Measurements from ENCODE around the gene CRBN. TPM values are rescaled to one million over a fixed set of nuclear protein-coding genes. Genes with fewer than 3 reads are reported as not detected.

Gene CRBN
- polyA plus RNA-seq, 1 of the 3 experiments (the other 2 are of a cell fraction): 17.5 TPM

DNA sequence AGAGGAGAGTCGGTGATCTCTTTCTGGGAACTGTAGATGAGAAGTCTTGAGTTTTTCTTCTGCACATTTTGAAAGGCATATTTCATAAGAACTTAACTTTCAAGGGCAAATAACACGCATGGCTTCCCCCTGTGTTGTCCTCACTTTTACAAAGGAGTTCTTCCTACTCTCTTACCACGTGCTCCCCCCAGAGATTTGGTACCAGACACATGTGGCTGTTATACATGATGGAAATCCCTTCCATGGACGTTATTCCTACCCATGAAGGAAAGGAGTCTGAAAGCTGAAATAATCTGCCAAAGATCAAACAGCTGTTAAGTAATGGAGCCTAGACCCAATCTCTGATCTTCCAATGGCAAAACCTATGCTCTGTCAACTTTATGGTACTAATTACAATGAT is 73.7 kb downstream of the CRBN start:
- Histone ChIP-seq H3K4me1 (ENCODE audit: control insufficient read depth in 1 of 2, insufficient read depth in 2 of 2, low read depth in 1 of 2, low read length in 1 of 2) (no peaks in the 10 kb centered on the region), H3K27me3 (ENCODE audit: insufficient read depth) (no peaks in the 10 kb centered on the region), H3K4me3 (ENCODE audit: low read depth in 2 of 2, low read length in 1 of 2) (no peak overlapping the region), H3K79me2 (ENCODE audit: insufficient read depth) (no peaks in the 10 kb centered on the region), H3K9me2 (no peaks in the 10 kb centered on the region), H3K36me3 (replicated peaks in 1 of 2; ENCODE audit: control insufficient read depth in 1 of 2, insufficient read depth in 2 of 2, low read length in 1 of 2) (no peaks in the 10 kb centered on the region), H3K9me3 (no peaks in the 10 kb centered on the region), H2AFZ (ENCODE audit: low read depth) (no peak overlapping the region), H3K4me2 (no peak overlapping the region), H4K20me1 (ENCODE audit: insufficient read depth) (no peaks in the 10 kb centered on the region), H3K9ac (no peak overlapping the region), H3K27ac (ENCODE audit: low read depth in 2 of 2, low read length in 1 of 2) (no peak overlapping the region), H3F3A (replicated peaks; ENCODE audit: insufficient read depth) (no peaks in the 10 kb centered on the region)
- ChIA-PET POLR2A (no interaction called here), CTCF (interaction anchor here (1.0 kb wide), 1 partner anchor 9 kb away, joined by 3 read pairs; no protein-coding TSS in a partner anchor)
- DNase-seq: no peak
- TF ChIP-seq EZH2phosphoT487 (IDR thresholded peaks at IDR 0.05; ENCODE audit: borderline replicate concordance, low read depth) (no peak), TAF1 (IDR thresholded peaks at IDR 0.05; ENCODE audit: borderline replicate concordance, low read depth, low read length) (no peak), POLR2AphosphoS5 (IDR thresholded peaks at IDR 0.05; ENCODE audit: low read depth, low read length) (no peak), FOXM1 (IDR thresholded peaks at IDR 0.05; ENCODE audit: low read depth) (no peak), RXRA (IDR thresholded peaks at IDR 0.05; ENCODE audit: borderline replicate concordance, low read depth) (no peak), ELF1 (IDR thresholded peaks at IDR 0.05) (no peak), RFX5 (IDR thresholded peaks at IDR 0.05; ENCODE audit: low read length) (no peak), RAD21 (IDR thresholded peaks at IDR 0.05; ENCODE audit: low read length) (no peak), SIN3A (IDR thresholded peaks at IDR 0.05; ENCODE audit: borderline replicate concordance, low read depth, low read length) (no peak), MXI1 (IDR thresholded peaks at IDR 0.05; ENCODE audit: low read depth, low read length) (no peak)
- TF ChIP-seq, protein P1, sequence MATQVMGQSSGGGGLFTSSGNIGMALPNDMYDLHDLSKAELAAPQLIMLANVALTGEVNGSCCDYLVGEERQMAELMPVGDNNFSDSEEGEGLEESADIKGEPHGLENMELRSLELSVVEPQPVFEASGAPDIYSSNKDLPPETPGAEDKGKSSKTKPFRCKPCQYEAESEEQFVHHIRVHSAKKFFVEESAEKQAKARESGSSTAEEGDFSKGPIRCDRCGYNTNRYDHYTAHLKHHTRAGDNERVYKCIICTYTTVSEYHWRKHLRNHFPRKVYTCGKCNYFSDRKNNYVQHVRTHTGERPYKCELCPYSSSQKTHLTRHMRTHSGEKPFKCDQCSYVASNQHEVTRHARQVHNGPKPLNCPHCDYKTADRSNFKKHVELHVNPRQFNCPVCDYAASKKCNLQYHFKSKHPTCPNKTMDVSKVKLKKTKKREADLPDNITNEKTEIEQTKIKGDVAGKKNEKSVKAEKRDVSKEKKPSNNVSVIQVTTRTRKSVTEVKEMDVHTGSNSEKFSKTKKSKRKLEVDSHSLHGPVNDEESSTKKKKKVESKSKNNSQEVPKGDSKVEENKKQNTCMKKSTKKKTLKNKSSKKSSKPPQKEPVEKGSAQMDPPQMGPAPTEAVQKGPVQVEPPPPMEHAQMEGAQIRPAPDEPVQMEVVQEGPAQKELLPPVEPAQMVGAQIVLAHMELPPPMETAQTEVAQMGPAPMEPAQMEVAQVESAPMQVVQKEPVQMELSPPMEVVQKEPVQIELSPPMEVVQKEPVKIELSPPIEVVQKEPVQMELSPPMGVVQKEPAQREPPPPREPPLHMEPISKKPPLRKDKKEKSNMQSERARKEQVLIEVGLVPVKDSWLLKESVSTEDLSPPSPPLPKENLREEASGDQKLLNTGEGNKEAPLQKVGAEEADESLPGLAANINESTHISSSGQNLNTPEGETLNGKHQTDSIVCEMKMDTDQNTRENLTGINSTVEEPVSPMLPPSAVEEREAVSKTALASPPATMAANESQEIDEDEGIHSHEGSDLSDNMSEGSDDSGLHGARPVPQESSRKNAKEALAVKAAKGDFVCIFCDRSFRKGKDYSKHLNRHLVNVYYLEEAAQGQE (IDR thresholded peaks at IDR 0.05; ENCODE audit: low read depth, low read length): no peak
- WGBS (ENCODE audit: low lambda C conversion rate): 40% methylated on average over 4 of the region's 4 CpGs

DNA sequence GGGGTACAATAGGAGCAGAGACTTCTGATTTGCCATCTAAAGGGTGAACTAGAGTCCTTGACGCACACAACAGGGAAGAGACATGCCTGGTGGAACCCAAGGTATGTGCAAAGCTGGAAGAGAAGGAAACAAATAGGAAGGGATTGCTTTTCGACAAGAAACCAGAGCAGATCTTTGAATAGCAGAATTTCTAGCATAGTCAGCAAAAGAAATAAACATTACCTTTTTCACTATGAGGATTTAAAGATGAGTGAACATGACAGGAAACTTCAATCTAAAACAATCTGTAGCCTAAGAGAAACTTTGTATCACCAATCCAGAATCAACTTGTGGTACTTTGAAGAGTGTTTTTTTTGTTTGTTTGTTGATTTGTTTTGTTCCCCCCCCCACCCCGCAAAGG is 74.2 kb downstream of the CRBN start:
- no peak overlapping the region for H3K27ac ChIP-seq (ENCODE audit: low read depth in 2 of 2, low read length in 1 of 2)
- 42% methylated on average over 3 of the region's 3 CpGs for WGBS (ENCODE audit: low lambda C conversion rate)
- H3K4me1 ChIP-seq (ENCODE audit: control insufficient read depth in 1 of 2, insufficient read depth in 2 of 2, low read depth in 1 of 2, low read length in 1 of 2): no peaks in the 10 kb centered on the region
- TF ChIP-seq, protein P2, sequence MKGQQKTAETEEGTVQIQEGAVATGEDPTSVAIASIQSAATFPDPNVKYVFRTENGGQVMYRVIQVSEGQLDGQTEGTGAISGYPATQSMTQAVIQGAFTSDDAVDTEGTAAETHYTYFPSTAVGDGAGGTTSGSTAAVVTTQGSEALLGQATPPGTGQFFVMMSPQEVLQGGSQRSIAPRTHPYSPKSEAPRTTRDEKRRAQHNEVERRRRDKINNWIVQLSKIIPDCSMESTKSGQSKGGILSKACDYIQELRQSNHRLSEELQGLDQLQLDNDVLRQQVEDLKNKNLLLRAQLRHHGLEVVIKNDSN (IDR thresholded peaks at IDR 0.05; ENCODE audit: borderline replicate concordance, low read depth): no peak
- TF ChIP-seq GABPA (IDR thresholded peaks at IDR 0.05; ENCODE audit: low read depth): no peak
- no peak for TF ChIP-seq NFIC (IDR thresholded peaks at IDR 0.05; ENCODE audit: borderline replicate concordance)
- TF ChIP-seq, protein P3, sequence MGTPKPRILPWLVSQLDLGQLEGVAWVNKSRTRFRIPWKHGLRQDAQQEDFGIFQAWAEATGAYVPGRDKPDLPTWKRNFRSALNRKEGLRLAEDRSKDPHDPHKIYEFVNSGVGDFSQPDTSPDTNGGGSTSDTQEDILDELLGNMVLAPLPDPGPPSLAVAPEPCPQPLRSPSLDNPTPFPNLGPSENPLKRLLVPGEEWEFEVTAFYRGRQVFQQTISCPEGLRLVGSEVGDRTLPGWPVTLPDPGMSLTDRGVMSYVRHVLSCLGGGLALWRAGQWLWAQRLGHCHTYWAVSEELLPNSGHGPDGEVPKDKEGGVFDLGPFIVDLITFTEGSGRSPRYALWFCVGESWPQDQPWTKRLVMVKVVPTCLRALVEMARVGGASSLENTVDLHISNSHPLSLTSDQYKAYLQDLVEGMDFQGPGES (IDR thresholded peaks at IDR 0.05; ENCODE audit: low read depth, low read length): no peak
- TF ChIP-seq ELF1 (IDR thresholded peaks at IDR 0.05): no peak
- no peak for TF ChIP-seq CHD2 (IDR thresholded peaks at IDR 0.05; ENCODE audit: low read length, partially characterized antibody)
- no peak for TF ChIP-seq FOXM1 (IDR thresholded peaks at IDR 0.05; ENCODE audit: low read depth)
- no peak for TF ChIP-seq RAD21 (IDR thresholded peaks at IDR 0.05; ENCODE audit: low read length)
- TF ChIP-seq FOXJ3 (CRISPR knock-in tag; IDR thresholded peaks at IDR 0.05): no peak
- TF ChIP-seq, protein P1 (IDR thresholded peaks at IDR 0.05; ENCODE audit: low read depth, low read length): no peak
- TF ChIP-seq, protein P4, sequence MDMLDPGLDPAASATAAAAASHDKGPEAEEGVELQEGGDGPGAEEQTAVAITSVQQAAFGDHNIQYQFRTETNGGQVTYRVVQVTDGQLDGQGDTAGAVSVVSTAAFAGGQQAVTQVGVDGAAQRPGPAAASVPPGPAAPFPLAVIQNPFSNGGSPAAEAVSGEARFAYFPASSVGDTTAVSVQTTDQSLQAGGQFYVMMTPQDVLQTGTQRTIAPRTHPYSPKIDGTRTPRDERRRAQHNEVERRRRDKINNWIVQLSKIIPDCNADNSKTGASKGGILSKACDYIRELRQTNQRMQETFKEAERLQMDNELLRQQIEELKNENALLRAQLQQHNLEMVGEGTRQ (IDR thresholded peaks at IDR 0.05; ENCODE audit: borderline replicate concordance, low read depth, low read length): no peak

More for the DNA sequence above, 74.2 kb downstream of the CRBN start:
- no peaks in the 10 kb centered on the region for H3K9me2 ChIP-seq
- no peaks in the 10 kb centered on the region for H3K9me3 ChIP-seq
- H3K36me3 ChIP-seq (replicated peaks in 1 of 2; ENCODE audit: control insufficient read depth in 1 of 2, insufficient read depth in 2 of 2, low read length in 1 of 2): no peaks in the 10 kb centered on the region
- ChIA-PET CTCF (interaction anchor here (1.0 kb wide), 1 partner anchor 10 kb away, joined by 3 read pairs; no protein-coding TSS in a partner anchor), POLR2A (no interaction called here)
- no peak for DNase-seq
- no peak overlapping the region for H2AFZ ChIP-seq (ENCODE audit: low read depth)
- H4K20me1 ChIP-seq (ENCODE audit: insufficient read depth): no peaks in the 10 kb centered on the region
- no peak overlapping the region for H3K9ac ChIP-seq
- no peak overlapping the region for H3K4me2 ChIP-seq
- no peaks in the 10 kb centered on the region for H3K79me2 ChIP-seq (ENCODE audit: insufficient read depth)
- no peaks in the 10 kb centered on the region for H3K27me3 ChIP-seq (ENCODE audit: insufficient read depth)
- H3F3A ChIP-seq (replicated peaks; ENCODE audit: insufficient read depth): no peaks in the 10 kb centered on the region
- no peak overlapping the region for H3K4me3 ChIP-seq (ENCODE audit: low read depth in 2 of 2, low read length in 1 of 2)
